HEK293T (cell line): ENCODE results near the gene MUC20.

Source experiments
- ARNT ChIP-seq: fragments of 450-650 bp; IDR thresholded peaks from 2 replicates; pipeline ENCODE4 v1.6.1; 2017; ENCODE audit warnings: mild to moderate bottlenecking
- BHLHE40 ChIP-seq: fragments of 450-650 bp; IDR thresholded peaks from 2 replicates; pipeline ENCODE4 v1.6.1; 2016; ENCODE audit warnings: mild to moderate bottlenecking, moderate library complexity, borderline replicate concordance
- FOXA1 ChIP-seq: fragments of 450-650 bp; IDR thresholded peaks from 2 replicates; pipeline ENCODE4 v1.6.1; 2016; ENCODE audit warnings: mild to moderate bottlenecking
- L3MBTL2 ChIP-seq: fragments of 450-650 bp; conservative IDR thresholded peaks from 2 replicates; pipeline ENCODE4 v1.6.1; 2016; ENCODE audit warnings: mild to moderate bottlenecking
- LEF1 ChIP-seq: fragments of 450-650 bp; IDR thresholded peaks from 2 replicates; pipeline ENCODE4 v1.6.1; 2017; ENCODE audit warnings: mild to moderate bottlenecking, borderline replicate concordance
- SP1 ChIP-seq: fragments of 450-650 bp; IDR thresholded peaks from 2 replicates; pipeline ENCODE4 v1.6.1; 2017

DNA sequence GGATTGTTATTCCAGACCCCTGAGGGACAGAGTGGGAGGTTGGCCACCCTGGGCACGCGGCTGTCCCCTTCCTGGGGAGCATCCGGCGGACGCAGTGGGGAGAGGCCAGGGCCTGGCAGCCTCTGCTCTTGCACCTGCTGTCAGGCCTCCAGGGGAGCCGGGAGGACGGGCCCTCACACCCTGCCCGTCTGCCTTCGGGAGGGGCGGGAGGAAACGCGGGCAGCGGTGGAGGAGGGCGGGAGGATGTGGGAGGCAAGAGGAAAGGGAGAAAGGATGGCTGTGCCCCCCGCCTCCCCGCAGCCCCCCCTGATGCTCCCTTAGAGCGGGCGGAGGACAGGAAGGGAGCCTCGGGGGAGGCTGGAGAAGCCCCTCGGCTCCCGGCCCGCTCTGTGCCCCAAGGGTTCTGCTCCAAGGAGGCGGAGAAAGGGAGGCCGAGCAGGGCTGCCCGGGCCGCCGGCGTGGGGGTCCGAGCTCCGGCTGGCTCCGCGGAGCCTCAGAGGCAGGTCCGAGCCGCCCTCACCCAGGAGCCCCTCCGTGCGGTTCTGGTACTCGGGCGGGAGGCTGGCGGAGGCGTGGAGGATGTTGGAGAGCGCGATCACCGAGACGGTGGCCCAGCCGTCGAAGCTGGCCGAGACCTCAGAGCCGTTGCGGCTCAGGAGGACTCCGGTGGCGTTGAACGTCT lies 40.9 kb downstream of the MUC20 start:
- no peak for TF ChIP-seq ARNT
- TF ChIP-seq SP1: no peak
- TF ChIP-seq FOXA1: no peak
- TF ChIP-seq BHLHE40: no peak
- TF ChIP-seq L3MBTL2: no peak
- no peak for TF ChIP-seq LEF1
